ENCODE measurements around the gene TRIM50.

- no peak for TF ChIP-seq EZH2 (IDR thresholded peaks at IDR 0.05; ENCODE audit: borderline replicate concordance, low read depth, low read length, severe bottlenecking)
- no peak for TF ChIP-seq CTCF (IDR thresholded peaks at IDR 0.05; ENCODE audit: borderline replicate concordance, extremely low read depth, low read length, poor library complexity, severe bottlenecking)
Measured at GRCh38 chr7:73341877-73342276, 14.0 kb upstream of the TRIM50 start.

Measured in DND-41 (cell line).